SK-N-SH treated with all-trans-retinoic acid at 6 μM for 48 hours (cell line): ENCODE measurements around the gene SRGAP1.

Experiments
- BACH2 ChIP-seq: fragments of 250-450 bp; sonication (Bioruptor Pico); IDR thresholded peaks from 2 replicates; pipeline ENCODE4 v1.9.0; 2021; ENCODE audit warnings: mild to moderate bottlenecking, borderline replicate concordance
- RARB ChIP-seq: fragments of 250-450 bp; sonication (Bioruptor Pico); IDR thresholded peaks from 2 replicates; pipeline ENCODE4 v1.8.0; 2021; ENCODE audit warnings: mild to moderate bottlenecking, moderate library complexity
- TCF4 ChIP-seq: fragments of 250-450 bp; sonication (Bioruptor Pico); IDR thresholded peaks from 2 replicates; pipeline ENCODE4 v1.8.0; 2021; ENCODE audit warnings: mild to moderate bottlenecking, moderate library complexity, borderline replicate concordance
- TSHZ2 ChIP-seq: fragments of 250-450 bp; sonication (Bioruptor Pico); IDR thresholded peaks from 2 replicates; pipeline ENCODE4 v1.5.0; 2020; ENCODE audit warnings: mild to moderate bottlenecking, moderate library complexity
- ZFP3 ChIP-seq: fragments of 250-450 bp; sonication (Bioruptor Pico); IDR thresholded peaks from 2 replicates; pipeline ENCODE4 v1.5.0; 2020; ENCODE audit warnings: mild to moderate bottlenecking, moderate library complexity

- TF ChIP-seq TCF4 (CRISPR knock-in tag) (no peak), TSHZ2 (no peak), RARB (CRISPR knock-in tag) (no peak), ZFP3 (CRISPR knock-in tag) (no peak), BACH2 (CRISPR knock-in tag) (no peak)
Observed at GRCh38 chr12:64160021-64160710, 315.7 kb downstream of the SRGAP1 start.
